Heart right ventricle (tissue), 16 donors: Measurements from ENCODE around the gene ACP1. TPM values are rescaled to one million over a fixed set of nuclear protein-coding genes. Genes with fewer than 3 reads are reported as not detected.

ENCODE experiments used
- ATAC-seq, 8 donors: fragments of 200-7000 bp; cut with Tn5 transposase; one replicate each; pipeline ENCODE4 v1.9.1; 2020; ENCODE audit warnings: mild to moderate bottlenecking in 8 of 8, moderate library complexity in 8 of 8, moderate number of reproducible peaks in 1 of 8
- DNase-seq, 2 donors: peaks; one replicate each; pipeline ENCODE4 v3.0.0-alpha.2; 2020
- H3K27ac ChIP-seq, 10 donors: fragments of 200-600 bp; sonication (generic) in 2 of 10; one replicate each; pipeline versions ENCODE4 v1.5.0 to v1.8.0; 2020 to 2022; ENCODE audit warnings: mild to moderate bottlenecking in 3 of 10
- H3K27me3 ChIP-seq, 7 donors: fragments of 200-600 bp; one replicate each; pipeline ENCODE4 v1.8.0; 2021 to 2022; ENCODE audit warnings: mild to moderate bottlenecking in 2 of 7
- H3K36me3 ChIP-seq, 9 donors: fragments of 200-600 bp; sonication (generic) in 1 of 9; one replicate each; pipeline versions ENCODE4 v1.5.0 to v1.8.0; 2020 to 2022; ENCODE audit warnings: mild to moderate bottlenecking in 2 of 9
- H3K4me1 ChIP-seq, 9 donors: fragments of 200-600 bp; sonication (generic) in 1 of 9; one replicate each; pipeline versions ENCODE4 v1.5.0 to v1.8.0; 2020 to 2022; ENCODE audit warnings: mild to moderate bottlenecking in 4 of 9
- H3K4me3 ChIP-seq, 10 donors: fragments of 200-600 bp; sonication (generic) in 2 of 10; one replicate each; pipeline versions ENCODE4 v1.5.0 to v1.8.0; 2020 to 2022; ENCODE audit warnings: mild to moderate bottlenecking in 7 of 10, moderate library complexity in 2 of 10
- H3K9me3 ChIP-seq, 11 donors: fragments of 200-600 bp in 10 of 11; sonication (generic) in 2 of 11; one replicate each; pipeline versions ENCODE4 v1.5.0 to v1.8.0; 2013 to 2022; ENCODE audit warnings: mild to moderate bottlenecking in 2 of 11, control low read depth in 1 of 11, moderate library complexity in 1 of 11
- WGBS, 2 donors: extraction: QIAGEN DNeasy Blood & Tissue Kit; methylation state at CpG; one replicate each; pipeline ENCODE4 v1.1.7; 2013; ENCODE audit warnings: inconsistent platforms in 1 of 2; 5-methylcytosine and 5-hydroxymethylcytosine counted together
- intact Hi-C, 10 donors: fragments of 100-400 bp; cut with DNase I; formaldehyde crosslinking; loops; one replicate each; pipeline versions ENCODE4 v1.11.1 to v1.14.2; 2022
- polyA plus RNA-seq, 2 donors: library from polyadenylated mRNA; stranded (reverse); fragments of 200-250 nt; gene quantifications; one replicate each; pipeline ENCODE4 v1.2.3, GENCODE V29; 2013
- total RNA-seq, 10 donors: library from RNA; stranded (reverse); fragmentation: NEBNext Ultra II Directional in 3 of 10; extraction: Animal tissue kit (Norgen Biotek cat#: 25700) in 3 of 10; gene quantifications; one replicate each; pipeline versions ENCODE4 v1.2.1 to v1.2.4, GENCODE V29; 2021 to 2023
- TF ChIP-seq, protein P1 (sequence below), 9 donors: fragments of 200-600 bp; sonication (generic) in 2 of 9; IDR thresholded peaks; one replicate each; pipeline versions ENCODE4 v1.5.0 to v1.8.0; 2021 to 2022; ENCODE audit warnings: antibody characterized with exemption in 9 of 9, mild to moderate bottlenecking in 5 of 9, moderate library complexity in 1 of 9
- donor health status: Arrhythmogenic right ventricular cardiomyopathy.
- donor health status: ischemic (EF 13 %, LVEDD 7.1; RV severe dilation, severe dysfunction).
- donor health status: healthy with polysubstance abuse.
- donor health status: DM: no; HTN: yes; CAD: no.
- donor health status: DM: no; HTN: no; CAD: no.
- donor health status: ischemic (EF 25% LVEDD 6.9; RV normal size, moderate dysfunction).
- donor health status: ischemic (EF 25% LVEDD 5.7; RV mildly dilated, moderate dysfunction).
- donor health status: healthy.
- donor health status: DM: yes; HTN: yes; CAD: no.
- donor health status: Ischemic cardiomyopathy.
- donor health status: ischemic (EF 35%, LVEDD 5.7; RV mildly dilated, moderate dysfunction).
- donor health status: nonischemic (EF 11% LVEDD 7.7; RV severe dilation, severe dysfunction).
- donor health status: DM: yes; HTN: yes; CAD: no.
- donor health status: PGD.
- donor health status: ischemic (EF 29% LVEDD 5.4; RV normal size, mild dysfunction).
- donor health status: nonischemic (EF 23%, LVEDD 6.1; RV moderate dilation, normal function).

The ACP1 gene
- total and polyA plus RNA-seq, 12 donors: 38.3 to 87.7 (median 65.2) TPM

- H3K4me3 ChIP-seq: no peak overlapping the region
- no peak overlapping the region for H3K27ac ChIP-seq
- WGBS, 2 donors: 96 to 97% methylated on average over 12 of the region's 12 CpGs
- peaks cover 0 to 45% (median 12%) of the 10 kb centered on the region in 9 donors for H3K4me1 ChIP-seq
- peaks cover 0 to 19% (median 12%) of the 10 kb centered on the region in 7 donors for H3K27me3 ChIP-seq
- intact Hi-C loops: no loop called here
- ATAC-seq: no peak
- H3K9me3 ChIP-seq: no peaks in the 10 kb centered on the region
- no peak for DNase-seq
- TF ChIP-seq, protein P1, sequence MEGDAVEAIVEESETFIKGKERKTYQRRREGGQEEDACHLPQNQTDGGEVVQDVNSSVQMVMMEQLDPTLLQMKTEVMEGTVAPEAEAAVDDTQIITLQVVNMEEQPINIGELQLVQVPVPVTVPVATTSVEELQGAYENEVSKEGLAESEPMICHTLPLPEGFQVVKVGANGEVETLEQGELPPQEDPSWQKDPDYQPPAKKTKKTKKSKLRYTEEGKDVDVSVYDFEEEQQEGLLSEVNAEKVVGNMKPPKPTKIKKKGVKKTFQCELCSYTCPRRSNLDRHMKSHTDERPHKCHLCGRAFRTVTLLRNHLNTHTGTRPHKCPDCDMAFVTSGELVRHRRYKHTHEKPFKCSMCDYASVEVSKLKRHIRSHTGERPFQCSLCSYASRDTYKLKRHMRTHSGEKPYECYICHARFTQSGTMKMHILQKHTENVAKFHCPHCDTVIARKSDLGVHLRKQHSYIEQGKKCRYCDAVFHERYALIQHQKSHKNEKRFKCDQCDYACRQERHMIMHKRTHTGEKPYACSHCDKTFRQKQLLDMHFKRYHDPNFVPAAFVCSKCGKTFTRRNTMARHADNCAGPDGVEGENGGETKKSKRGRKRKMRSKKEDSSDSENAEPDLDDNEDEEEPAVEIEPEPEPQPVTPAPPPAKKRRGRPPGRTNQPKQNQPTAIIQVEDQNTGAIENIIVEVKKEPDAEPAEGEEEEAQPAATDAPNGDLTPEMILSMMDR (IDR thresholded peaks at IDR 0.05): no peak
- peaks cover 0 to 54% (median 10%) of the 10 kb centered on the region in 9 donors for H3K36me3 ChIP-seq
Observed at GRCh38 chr2:282371-283263, 17.9 kb downstream of the ACP1 start.

DNA sequence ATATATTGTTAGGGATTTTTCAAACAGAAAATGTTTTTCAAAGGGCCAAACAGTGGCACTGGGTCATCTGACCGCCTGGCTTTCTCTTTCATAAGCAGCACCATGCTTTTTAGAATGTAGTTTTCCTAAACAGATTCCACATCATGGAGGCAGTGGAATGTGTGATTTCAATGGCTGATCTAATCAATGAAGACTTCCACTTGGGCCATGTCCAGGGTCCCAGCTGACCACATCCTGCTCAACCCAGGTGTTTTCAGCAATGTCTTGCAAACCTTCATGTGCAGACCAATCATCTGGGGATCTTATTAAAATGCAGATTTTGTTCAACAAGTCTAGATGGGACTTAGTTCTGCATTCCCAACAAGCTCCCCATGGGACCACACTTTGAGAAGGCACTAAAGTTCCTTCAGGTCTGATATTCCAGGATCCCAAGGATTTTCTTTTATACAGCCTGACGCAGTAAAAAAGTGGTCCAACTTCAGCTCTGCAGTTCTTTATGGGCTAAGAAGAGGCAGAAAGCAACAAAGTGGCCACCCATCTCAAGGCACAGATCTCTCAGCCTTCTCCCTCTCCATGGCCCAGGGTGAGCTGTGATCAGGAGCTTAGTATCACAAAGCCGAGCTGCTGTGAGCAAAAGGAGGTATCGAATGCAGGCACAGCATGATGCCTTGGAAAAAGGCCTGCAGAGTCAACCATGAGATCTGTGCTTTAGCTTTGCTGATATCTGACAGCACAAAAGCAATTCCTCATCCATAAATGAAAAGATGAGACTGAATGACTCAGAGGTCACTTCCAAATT lies 19.4 kb downstream of the ACP1 start:
- H3K27ac ChIP-seq: peak overlapping the region in 1 of 10 donors; percentile 61
- ATAC-seq: no peak
- H3K27me3 ChIP-seq: peaks cover 0 to 33% (median 25%) of the 10 kb centered on the region in 7 donors
- WGBS, 2 donors: 89 to 92% methylated on average over 4 of the region's 4 CpGs
- no peak overlapping the region for H3K4me3 ChIP-seq
- TF ChIP-seq, protein P1 (IDR thresholded peaks at IDR 0.05): no peak
- no peak for DNase-seq
- H3K9me3 ChIP-seq: no peaks in the 10 kb centered on the region
- intact Hi-C loops: no loop called here
- H3K36me3 ChIP-seq: peaks cover 0 to 38% (median 0%) of the 10 kb centered on the region in 9 donors
- peaks cover 0 to 53% (median 18%) of the 10 kb centered on the region in 9 donors for H3K4me1 ChIP-seq

GRCh38 chr2:284896-285492 lies 20.2 kb downstream of the ACP1 start:
- peaks cover 0 to 30% (median 0%) of the 10 kb centered on the region in 9 donors for H3K36me3 ChIP-seq
- peak overlapping the region in 3 of 10 donors; percentile 21 to 61 (median 48) for H3K27ac ChIP-seq
- H3K27me3 ChIP-seq: peaks cover 0 to 41% (median 33%) of the 10 kb centered on the region in 7 donors
- H3K9me3 ChIP-seq: no peaks in the 10 kb centered on the region
- H3K4me1 ChIP-seq: peaks cover 5 to 61% (median 26%) of the 10 kb centered on the region in 9 donors
- DNase-seq: no peak
- intact Hi-C loops: loop anchor here in 1 of 10 donors (5.0 kb wide), 1 partner anchor 38 kb away; no protein-coding TSS in a partner anchor
- TF ChIP-seq, protein P1 (IDR thresholded peaks at IDR 0.05): no peak
- no peak overlapping the region for H3K4me3 ChIP-seq
- peak in 3 of 8 donors; percentile 28 to 57 (median 30) for ATAC-seq
- 51 to 60% methylated on average over 13 of the region's 13 CpGs for WGBS, 2 donors
